NCI-H1105 (cell line): ENCODE data around the gene MAGI1.
A peak's percentile ranks its signal among the peaks of the same experiment; 100 is the strongest.

Experiments
- DNase-seq: peaks from one replicate; lab custom pipeline; 2025; lab: John Stamatoyannopoulos, UW

The MAGI1 gene

DNA sequence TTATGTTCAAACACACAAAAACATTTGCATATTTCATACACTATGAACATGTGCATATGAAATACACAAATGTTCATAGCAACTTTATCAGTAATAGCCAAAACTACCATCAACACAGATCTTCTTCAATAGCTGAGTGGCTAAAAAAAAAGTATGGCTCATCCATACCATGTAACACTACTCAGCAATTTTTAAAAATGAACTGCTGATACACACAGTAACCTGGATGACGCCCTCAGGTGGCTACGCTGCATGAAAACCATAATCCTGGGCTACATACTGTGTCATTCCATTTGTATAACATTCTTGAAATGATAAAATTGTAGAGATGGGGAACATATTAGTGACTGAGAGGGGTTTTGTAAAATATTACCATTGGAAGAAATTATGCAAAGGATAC is 243.6 kb downstream of the MAGI1 start:
- no peak for DNase-seq

DNA sequence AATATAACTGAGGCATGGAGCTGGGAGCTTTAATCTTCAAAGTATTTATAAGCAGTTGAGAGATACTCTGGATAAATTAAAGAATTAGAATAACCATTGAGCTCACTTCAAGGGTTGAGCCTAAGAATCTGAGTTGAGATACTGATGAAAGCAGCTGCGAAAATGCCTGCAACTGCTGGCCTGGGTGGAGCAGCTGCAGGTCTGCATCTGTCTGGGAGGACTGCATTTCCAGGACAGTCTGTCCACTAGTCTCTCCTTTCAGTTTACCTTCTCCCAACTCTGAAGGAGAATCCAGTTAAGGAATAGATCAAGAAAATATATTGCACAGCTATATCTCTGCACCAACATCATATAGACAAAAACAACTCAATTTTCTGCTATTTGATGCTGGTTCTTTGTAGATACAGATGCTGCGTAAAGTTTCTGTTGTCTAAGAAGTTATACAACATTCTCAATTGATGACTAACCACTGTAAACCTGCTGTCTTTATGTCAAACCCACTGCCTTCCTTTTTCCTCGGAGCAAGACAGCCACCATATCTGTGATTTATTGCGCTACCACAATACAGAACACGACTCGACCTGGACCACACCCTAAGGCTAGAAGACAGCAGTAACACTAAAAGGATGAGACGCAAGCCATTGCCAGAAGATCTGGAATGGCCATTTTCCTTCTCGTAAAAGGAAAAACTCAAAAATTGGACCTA is 245.1 kb downstream of the MAGI1 start:
- DNase-seq, result no peak

DNA sequence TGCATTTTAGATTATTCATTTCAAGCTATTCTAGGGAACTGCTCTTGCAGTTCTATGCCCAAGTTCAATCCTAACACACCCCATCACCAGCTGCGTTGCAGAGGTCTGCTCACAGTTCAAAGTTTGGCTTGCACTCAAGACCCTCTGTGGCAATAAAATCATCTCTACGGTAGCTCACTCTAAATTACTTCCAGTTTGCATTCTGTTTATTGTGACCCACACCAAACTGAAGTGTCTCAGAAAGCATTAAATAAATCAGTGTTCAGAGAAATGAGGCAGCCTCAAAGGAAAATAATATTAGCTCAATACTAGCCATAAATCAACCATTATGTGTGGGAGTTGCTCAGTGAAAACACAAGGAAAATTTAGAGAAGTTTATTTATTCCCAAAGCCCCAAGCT is 250.3 kb downstream of the MAGI1 start:
- DNase-seq, result no peak

DNA sequence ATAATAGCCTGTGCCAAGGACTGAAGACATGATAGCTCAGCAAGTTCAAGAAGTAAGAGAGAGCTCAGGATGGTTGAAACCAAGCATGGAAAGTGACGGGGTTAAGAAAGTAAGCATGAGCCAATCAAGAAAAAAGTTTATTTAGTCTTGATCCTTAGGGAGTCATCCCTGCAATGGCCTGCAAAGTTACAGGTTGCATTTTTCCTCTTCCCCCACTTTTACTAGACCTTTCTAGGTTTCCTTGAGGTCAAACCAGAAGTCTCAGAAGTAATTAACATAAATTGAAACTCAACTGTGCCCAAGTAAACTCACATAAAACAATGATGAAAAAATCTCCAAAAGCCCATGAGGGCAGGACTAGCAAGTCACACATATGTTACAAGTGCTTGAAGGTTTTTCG is 250.9 kb downstream of the MAGI1 start:
- DNase-seq, result no peak

DNA sequence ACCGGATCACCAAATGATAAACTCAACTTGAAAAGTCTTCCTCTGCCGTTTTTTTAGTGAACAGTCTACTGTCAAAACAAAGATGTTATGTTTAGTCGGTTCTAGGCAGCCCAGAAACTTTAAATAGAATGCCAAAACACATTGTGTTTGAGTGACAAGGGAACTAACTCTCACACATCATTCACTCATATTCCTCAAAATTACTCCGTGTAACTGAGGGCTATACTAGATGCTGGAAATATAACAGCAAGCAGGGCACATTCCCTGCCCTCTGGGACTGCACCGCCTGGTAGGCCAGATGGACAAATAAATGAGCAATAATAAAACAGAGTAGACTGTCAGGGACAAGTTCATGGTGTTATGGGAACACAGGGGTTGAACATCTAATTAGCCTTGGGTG is 251.4 kb downstream of the MAGI1 start:
- no peak for DNase-seq

DNA sequence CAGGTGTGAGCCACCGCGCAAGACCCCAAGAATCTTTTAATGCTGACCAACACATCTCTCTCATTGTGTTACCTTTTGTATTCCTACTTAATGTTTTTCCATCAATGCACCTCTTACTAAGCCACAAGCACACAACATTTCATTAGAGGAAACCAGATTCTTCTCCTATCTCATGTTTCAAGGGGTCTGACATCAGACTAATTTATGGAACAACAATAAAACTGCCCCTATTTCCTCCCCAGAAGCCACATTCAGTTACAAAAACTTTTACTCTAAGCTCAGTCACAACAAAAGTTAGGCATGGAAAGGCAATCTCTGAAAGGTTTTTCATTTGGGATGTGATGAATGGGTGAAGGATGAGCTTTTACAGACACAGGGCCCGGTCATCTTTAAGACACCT is 251.8 kb downstream of the MAGI1 start:
- no peak for DNase-seq

DNA sequence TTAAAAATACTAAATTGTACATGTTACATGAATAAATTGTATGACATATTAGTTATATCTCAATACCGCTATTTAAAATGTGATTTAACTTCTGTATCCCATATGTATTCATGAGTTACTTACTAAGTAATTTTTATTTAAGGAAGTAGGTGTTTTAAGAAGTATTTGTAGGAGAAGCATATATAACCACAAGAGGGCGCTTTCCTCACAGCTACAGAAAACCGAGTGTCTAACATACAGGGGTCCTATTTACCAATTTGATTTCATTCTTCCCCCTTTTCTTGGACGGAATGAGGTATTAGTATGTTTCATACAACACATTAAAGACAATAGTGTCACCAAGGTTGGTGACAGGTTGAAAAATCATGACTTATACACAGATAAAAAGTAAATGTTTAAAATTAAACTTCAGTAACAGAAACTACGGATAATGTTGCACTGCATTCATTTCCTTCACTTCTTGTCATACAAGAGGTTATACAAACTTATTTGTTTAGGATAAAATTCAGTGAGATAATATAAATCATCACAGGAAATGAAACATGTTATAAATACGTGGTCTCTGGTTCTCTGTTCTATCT is 253.6 kb downstream of the MAGI1 start:
- peak; percentile 22 for DNase-seq

DNA sequence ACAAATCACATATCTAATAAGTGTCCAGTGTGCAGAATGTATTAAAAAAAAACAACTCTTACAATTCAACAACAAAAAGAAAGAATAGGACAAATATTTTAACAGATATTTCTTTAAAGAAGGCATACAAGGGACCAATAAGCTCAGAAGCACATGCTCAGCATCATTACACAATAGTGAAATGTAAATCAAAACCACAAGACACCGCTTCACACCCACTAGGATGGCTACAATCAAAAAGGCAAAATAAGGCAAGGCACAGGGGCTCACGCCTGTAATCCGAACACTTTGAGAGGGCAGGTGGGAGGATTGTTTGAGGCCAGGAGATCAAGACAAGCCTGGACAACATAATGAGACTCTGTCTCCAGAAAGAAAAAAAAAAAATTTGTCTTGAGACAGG is 255.6 kb downstream of the MAGI1 start:
- DNase-seq, result no peak

DNA sequence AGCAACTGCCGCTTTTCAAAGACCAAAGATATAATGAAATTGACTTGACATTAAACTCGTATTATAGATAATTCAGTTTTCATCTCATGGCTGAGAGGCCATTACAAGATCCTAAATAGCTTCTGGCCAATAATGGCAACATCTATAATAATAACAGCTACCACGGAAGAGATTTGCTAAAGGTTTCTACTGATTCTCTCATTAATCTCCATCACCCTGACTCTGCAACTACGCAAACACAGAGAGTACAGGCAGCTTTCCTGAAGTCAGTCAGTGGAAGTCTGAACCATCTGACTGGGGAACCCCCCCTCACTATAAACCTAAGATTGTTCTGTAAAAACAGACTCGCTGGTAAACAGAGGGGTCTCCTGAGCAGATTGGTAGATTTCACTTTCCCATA is 257.1 kb downstream of the MAGI1 start:
- DNase-seq, result no peak

DNA sequence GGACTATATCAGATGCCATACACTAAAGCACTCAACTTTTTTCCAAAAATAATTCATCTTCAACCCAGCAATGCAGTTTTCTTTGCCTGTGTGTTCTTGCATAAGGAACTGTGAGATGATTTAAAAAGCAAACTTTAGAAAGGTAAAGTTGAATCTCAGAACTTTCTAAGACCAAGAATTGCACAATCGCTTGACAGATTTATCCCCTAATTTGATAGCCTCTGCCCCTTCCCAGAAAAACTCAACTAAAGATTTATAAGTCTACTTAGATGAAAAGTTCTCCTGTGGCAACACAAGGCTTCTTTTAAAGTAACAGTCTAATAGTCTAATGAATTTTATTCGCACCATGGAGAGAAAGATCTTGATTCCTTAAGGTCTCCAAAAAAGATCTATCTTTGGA is 259.3 kb downstream of the MAGI1 start:
- no peak for DNase-seq

DNA sequence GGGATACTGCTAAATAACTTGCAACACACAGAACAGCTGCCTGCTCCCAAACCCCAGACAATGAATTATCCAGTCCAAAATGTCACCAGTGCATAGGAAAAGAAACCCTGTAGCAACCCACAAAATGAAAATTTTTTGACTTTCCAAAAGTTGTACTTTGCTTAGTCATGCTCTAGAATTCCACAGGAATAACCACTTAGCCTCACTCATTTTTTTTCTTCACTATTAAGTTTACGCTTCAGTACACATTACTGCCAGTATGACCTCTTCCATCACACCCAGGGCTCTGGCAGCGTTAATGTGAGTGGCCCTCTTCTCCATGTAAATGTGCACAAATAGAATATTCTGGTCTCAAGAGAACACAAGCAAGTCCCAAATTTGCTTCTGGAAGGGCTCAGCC is 259.8 kb downstream of the MAGI1 start:
- DNase-seq, result no peak

DNA sequence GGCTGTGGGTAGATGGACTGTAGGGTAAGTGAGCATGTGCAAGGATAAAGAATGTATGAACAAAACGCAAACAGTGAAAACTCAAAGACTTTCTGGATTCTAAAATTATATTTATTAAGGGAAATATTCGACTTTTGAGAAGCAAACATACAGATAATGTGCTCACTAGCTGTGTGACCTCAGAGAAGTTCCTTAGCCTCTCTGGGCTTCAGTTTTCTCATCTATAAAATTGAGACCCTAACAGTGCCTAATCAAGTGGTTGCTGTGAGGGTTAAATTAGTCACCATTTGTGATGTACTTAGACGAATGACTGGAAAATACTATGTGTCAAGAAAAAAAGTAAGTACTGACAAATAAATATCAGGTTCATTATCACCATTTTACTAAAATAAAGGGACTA is 261.7 kb downstream of the MAGI1 start:
- no peak for DNase-seq

DNA sequence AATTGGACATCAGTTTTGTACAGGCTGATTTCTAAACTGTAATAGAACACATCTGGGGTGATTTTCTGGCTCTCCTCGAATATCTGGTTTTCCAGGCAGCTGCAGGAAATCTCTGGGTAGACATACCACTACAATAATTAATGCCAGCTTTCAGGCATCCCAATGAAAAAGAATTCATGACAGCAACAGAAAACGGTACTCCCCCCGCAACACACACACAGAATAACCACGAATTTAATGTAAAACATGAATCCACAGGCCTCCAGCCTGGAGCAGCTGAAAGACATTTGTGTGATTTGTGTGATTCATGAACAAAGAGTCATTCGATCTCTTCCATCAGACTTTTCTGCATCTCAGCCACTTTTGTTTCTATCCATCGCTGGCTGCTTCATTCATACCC is 262.2 kb downstream of the MAGI1 start:
- DNase-seq, result no peak

DNA sequence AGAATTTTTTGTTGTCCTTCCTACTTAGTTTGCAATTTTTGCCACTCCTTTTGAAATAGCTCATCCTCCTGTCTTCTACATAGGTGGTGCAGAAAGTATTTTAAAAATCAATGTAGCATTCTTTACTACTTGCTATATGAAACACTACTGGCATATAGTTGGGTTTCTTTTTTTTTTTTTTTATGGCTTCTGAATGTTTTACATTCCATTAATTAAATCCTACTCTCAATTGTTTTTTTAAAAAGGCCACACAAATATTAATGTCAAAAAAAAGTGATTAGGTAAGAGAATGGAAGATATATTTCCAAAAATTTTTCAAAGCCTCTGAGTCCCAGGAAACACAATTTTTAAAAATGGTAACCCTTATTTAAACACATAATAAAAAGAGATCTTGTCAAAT is 262.6 kb downstream of the MAGI1 start:
- no peak for DNase-seq

DNA sequence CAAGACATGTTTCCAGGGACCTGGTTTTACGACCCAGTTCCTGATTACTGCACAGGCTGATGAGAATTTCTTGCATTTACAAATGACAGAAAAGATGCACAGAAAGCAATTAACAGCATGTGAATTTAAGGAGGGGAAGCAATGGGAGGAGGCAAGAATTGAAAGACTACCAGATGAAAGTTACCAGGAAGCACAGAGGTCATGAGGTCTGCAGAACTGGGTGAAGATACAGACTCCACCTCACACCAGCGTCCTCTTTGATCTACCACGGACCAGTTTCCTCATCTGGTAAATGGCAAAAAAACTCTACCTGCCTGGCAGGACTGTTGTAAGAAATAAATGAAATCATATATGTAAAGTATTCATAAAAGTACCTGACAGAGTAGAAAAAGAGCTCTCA is 266.0 kb downstream of the MAGI1 start:
- DNase-seq, result no peak

DNA sequence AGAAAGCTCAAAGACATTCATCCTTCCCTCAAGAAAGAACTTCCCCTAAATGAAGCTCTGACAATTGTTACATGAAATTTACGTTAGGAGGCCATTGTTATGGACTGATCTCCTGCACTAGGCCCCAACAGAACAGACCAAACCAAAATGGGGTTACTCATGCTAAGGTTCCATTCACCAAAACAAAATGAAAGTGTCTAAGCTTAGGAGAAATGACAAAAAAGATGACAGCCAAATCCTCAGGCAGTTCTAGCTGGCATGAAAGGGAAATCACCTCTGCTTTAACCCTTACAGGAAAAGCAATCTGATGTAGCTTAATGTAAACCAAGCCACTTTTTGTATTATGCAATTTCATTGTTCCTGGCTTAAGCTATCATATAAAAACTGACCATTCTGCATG is 271.2 kb downstream of the MAGI1 start:
- no peak for DNase-seq

DNA sequence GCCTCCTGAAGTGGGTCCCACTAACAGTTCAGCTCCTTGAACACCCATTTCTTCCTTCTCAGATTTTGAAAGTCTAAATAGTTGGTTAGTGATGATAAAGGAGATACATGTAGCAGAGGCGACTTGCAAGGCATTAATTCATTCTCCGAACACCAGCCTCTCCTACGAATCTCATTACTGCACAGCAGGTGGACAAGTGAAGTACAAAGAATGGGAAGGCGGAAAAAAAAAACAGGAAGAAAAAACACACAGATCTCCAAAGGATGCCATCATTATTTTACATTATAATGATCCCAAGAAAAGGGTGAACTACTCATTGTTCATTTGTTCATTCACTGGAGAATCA is 276.5 kb downstream of the MAGI1 start:
- DNase-seq, result no peak

DNA sequence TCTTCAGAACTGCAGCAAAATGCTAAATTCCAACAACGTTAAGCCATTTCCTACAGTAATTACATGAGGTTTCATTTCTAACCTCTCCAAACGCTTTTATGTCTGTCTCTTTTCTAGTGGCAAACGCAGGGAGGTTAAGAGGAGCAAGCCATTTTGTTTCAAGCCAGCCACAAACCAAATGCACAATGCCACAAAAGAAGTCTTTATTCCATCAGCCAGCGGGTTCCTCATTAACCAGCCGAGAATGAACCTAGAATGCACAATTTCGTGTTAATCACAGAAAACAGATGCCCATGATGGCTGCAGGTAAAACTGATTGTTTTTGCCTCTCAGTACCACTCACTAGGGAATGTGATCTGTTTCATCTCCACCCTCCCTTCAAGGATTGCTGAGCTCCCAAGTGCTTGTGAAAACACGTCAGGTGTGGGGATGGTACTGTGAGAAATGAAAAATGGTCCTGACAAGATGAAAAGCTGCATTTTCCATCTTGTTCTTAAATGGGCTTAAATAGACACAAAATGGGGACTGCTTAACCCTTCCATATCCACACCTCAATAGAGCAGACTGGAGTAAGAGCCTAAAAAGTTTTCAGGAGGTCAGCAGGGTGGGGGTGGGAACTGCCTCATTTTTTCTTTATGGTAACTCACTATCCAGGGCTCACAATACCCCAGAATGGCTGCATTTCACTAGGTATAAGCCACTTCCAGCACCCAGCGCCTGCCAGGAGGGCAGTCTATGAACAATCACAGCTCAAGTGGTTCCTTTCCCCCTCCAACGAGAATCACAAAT is 277.1 kb downstream of the MAGI1 start:
- no peak for DNase-seq

DNA sequence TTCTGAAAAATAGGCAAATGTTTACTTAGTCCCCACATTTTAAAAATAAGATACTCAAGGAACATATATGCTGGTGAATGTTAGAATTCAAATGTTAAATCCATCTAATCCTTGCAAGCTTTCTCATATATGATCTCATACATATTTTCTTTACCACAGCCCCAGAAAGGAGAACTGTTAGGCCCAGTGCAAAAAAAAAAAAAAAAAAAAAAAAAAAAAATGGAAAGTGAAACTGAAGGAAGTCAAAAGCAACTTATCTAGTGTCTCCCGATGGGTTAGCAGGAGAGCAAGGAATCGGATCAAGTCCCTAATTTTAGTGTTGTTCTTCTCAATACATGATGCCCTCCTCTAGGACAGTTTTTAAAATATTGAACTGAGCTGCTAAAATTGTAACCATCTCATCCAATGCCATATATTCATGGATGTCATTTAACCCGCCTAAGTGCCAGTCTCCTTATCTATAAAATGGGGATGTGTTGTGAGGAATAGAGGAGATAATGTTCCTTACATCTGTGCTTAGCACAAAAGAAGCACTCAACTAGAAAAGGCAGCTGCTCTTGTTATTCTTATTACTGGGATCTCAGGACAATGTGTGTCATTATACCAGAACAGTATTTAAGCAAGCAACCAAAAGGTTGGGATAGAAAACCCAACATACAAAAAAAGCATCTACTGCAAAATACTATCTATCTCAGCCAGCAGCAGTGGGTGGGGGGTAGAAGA is 279.7 kb downstream of the MAGI1 start:
- DNase-seq, result peak; percentile 9

DNA sequence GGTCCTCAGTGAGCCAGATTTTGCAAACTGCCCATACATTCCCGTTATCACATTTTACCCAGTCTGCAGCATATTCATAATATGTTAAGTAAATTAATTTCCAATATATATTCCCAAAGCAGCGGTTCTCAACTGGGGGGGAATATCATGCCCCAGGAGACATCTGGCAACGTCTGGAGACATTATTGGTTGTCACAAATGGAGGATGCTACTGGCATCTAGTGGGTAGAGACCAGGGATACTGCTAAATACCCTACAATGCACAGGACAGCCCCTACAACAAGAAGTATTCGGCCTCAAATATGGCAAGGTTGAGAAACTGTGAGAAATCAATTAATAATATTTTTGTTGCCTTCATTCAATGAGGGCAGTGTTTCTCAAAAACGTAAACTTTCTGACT is 280.3 kb downstream of the MAGI1 start:
- DNase-seq, result no peak

DNA sequence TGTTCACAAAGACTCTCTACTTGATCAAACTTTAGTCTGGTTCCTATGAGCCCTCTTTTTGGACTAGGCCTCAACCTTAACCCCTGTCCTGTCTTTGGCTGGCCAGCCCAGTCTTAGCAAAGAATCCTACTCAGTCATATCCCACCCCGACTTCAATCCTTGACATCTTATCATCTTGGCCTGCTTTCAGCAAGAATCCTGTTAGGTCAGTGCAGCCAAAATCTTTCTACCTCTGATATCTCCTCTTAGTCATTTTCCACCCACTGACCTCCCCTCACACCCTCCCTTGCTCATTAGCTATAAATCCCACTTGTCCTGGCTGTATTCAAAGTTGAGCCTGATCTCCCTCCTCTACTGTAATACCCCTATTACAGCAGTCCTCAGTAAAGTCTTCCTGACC is 286.1 kb downstream of the MAGI1 start:
- DNase-seq, result no peak

DNA sequence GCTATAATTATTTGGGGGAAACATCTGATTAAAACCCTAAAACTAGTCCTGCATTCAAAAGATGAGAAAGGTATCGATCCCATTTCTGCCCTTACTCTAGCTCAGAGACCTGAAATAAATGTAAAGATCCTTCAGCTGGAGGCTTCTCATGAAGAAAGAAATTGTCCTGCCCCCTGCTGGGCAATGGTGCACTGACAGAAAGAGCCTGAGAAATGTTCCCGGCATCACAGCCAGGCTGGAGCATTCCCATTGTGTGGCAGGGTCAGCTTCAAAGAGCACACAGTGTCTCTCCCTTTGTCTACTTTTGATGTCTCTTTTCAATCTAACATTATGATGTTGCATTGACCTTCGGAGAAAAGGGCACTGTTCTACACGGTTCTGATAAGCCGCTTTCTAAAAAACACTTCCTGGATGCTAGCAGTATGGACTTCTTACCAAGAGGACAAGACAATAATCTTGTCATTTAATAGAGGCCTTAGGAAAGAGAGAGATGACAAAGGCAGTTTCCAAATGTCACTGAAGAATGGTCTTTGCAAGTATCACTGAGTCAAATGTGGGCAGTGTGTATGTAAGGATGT is 287.5 kb downstream of the MAGI1 start:
- DNase-seq, result peak; percentile 1

DNA sequence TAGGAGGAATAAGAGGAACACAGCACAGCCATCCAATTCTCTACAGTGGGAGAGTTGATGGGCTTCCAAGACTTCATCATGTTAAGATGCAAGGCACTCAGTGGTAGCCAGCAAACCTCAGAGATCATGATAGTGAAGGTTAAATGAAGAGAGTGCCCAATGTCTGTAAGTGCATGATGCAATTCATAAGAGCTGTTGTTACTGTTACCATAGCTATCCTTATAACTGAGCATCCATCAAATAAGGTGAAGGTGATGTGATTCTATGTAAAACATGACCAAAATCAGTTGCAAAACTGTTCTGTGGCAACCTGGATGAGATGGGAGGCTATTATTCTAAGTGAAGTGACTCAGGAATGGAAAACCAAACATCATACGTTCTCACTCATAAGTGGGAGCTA is 289.7 kb downstream of the MAGI1 start:
- DNase-seq, result no peak
